WTC11 (cell line): ENCODE data around the gene LARGE1. TPM values are rescaled to one million over a fixed set of nuclear protein-coding genes. Genes with fewer than 3 reads are reported as not detected.

Source experiments
- ATAC-seq: fragments of 200-7000 bp; cut with Tn5 transposase; 2 replicates; pipeline ENCODE4 v1.10.0; 2021; ENCODE audit warnings: mild to moderate bottlenecking, moderate library complexity
- CTCF ChIA-PET: fragments of 300-600 bp; sonication (Branson Sonifier 250); formaldehyde crosslinking; loops from one replicate; lab custom pipeline; 2021; ENCODE audit warnings: antibody characterized with exemption; lab: Charles Lee
- POLR2A ChIA-PET: fragments of 350-600 bp; sonication (Branson Sonifier 250); formaldehyde crosslinking; loops from one replicate; lab custom pipeline; 2021; ENCODE audit warnings: antibody characterized with exemption; lab: Charles Lee
- DNase-seq: peaks from one replicate; pipeline ENCODE4 v3.0.0; 2021; ENCODE audit warnings: low spot score
- H3K27ac Mint-ChIP-seq: 2 replicates; pipeline ENCODE4 v1.8.0; 2021; ENCODE audit warnings: mixed read lengths
- H3K27me3 Mint-ChIP-seq: 2 replicates; pipeline ENCODE4 v1.8.0; 2021; ENCODE audit warnings: low read depth, mild to moderate bottlenecking, moderate library complexity, mixed read lengths
- H3K36me3 Mint-ChIP-seq: 2 replicates; pipeline ENCODE4 v1.8.0; 2021; ENCODE audit warnings: mixed read lengths
- H3K4me1 Mint-ChIP-seq: 2 replicates; pipeline ENCODE4 v1.8.0; 2022; ENCODE audit warnings: mixed read lengths
- H3K4me3 Mint-ChIP-seq: 2 replicates; pipeline ENCODE4 v1.8.0; 2021; ENCODE audit warnings: mild to moderate bottlenecking, moderate library complexity, mixed read lengths
- H3K9me3 Mint-ChIP-seq: 2 replicates; pipeline ENCODE4 v1.8.0; 2021; ENCODE audit warnings: mixed read lengths
- FOXJ3 ChIP-seq: sonication (generic); formaldehyde crosslinking; IDR thresholded peaks from 2 replicates; pipeline ENCODE4 v1.9.0; 2021; ENCODE audit warnings: missing genetic modification reagents, mild to moderate bottlenecking, borderline replicate concordance
- GABPB1 ChIP-seq: sonication (generic); formaldehyde crosslinking; IDR thresholded peaks from 2 replicates; pipeline ENCODE4 v1.8.1; 2023; ENCODE audit warnings: mild to moderate bottlenecking, missing genetic modification reagents
- GRHL2 ChIP-seq: fragments of 250-450 bp; sonication (Bioruptor Pico); IDR thresholded peaks from 2 replicates; pipeline ENCODE4 v1.8.0; 2022; ENCODE audit warnings: mild to moderate bottlenecking, moderate library complexity; ENCODE audit not compliant: insufficient replicate concordance, severe bottlenecking
- JUN ChIP-seq: sonication (generic); formaldehyde crosslinking; IDR thresholded peaks from 2 replicates; pipeline ENCODE4 v1.8.0; 2023; ENCODE audit warnings: mild to moderate bottlenecking, missing genetic modification reagents
- NFATC4 ChIP-seq: fragments of 250-450 bp; sonication (Bioruptor Pico); IDR thresholded peaks from 2 replicates; pipeline ENCODE4 v1.9.0; 2021; ENCODE audit warnings: mild to moderate bottlenecking
- RORB ChIP-seq: fragments of 250-450 bp; sonication (Bioruptor Pico); IDR thresholded peaks from 2 replicates; pipeline ENCODE4 v1.9.0; 2021; ENCODE audit warnings: mild to moderate bottlenecking
- TEAD4 ChIP-seq: sonication (generic); formaldehyde crosslinking; IDR thresholded peaks from 2 replicates; pipeline ENCODE4 v1.8.0; 2022; ENCODE audit warnings: mild to moderate bottlenecking, missing genetic modification reagents
- ZNF138 ChIP-seq: sonication (generic); formaldehyde crosslinking; conservative IDR thresholded peaks from 2 replicates; pipeline ENCODE4 v1.8.1; 2022; ENCODE audit warnings: mild to moderate bottlenecking, moderate library complexity, missing genetic modification reagents
- total RNA-seq: library from RNA; stranded (reverse); gene quantifications from 3 replicates; pipeline ENCODE4 v1.2.3, GENCODE V29; 2021
- TF ChIP-seq, protein P1 (sequence below): sonication (generic); formaldehyde crosslinking; IDR thresholded peaks from 2 replicates; pipeline ENCODE4 v1.8.0; 2023; ENCODE audit warnings: missing genetic modification reagents
- TF ChIP-seq, protein P2 (sequence below): sonication (generic); formaldehyde crosslinking; IDR thresholded peaks from 2 replicates; pipeline ENCODE4 v1.8.0; 2023; ENCODE audit warnings: missing genetic modification reagents, mild to moderate bottlenecking, borderline replicate concordance
- TF ChIP-seq, protein P3 (sequence below): fragments of 250-450 bp; sonication (Bioruptor Pico); IDR thresholded peaks from 2 replicates; pipeline ENCODE4 v1.8.0; 2021; ENCODE audit warnings: mild to moderate bottlenecking
- TF ChIP-seq, protein P4 (sequence below): fragments of 200-600 bp; IDR thresholded peaks from 2 replicates; pipeline ENCODE4 v1.8.0; 2022; ENCODE audit warnings: antibody characterized with exemption
- TF ChIP-seq, protein P5 (sequence below): fragments of 250-450 bp; sonication (Bioruptor Pico); IDR thresholded peaks from 2 replicates; pipeline ENCODE4 v1.9.0; 2021; ENCODE audit warnings: mild to moderate bottlenecking, borderline replicate concordance
- TF ChIP-seq, protein P6 (sequence below): sonication (generic); formaldehyde crosslinking; IDR thresholded peaks from 2 replicates; pipeline ENCODE4 v1.8.1; 2023; ENCODE audit warnings: mild to moderate bottlenecking, missing genetic modification reagents

LARGE1 gene
- total RNA-seq, 1 experiment from 2014 or later: 72.6 TPM

DNA sequence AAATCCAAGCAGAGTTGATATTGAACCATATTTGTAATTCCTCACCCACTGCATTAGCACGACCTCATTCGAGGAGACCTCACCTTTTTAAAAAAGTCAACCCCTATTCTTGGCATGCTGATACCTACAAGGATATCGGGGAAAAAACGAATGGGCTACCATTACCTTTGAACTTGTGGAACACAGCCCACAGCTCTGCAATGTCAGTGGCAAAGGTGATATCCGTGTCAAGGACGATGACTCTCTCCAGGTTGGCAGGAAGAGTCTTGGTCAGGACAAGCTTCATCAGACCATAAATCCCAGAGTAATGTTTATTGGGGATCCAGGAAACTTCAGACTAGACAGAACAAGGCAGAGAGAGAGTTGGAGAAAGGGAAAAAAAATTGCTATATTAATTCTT lies 355.6 kb downstream of the LARGE1 start (continued):
- TF ChIP-seq ZNF138 (CRISPR knock-in tag): no peak
- TF ChIP-seq, protein P1, sequence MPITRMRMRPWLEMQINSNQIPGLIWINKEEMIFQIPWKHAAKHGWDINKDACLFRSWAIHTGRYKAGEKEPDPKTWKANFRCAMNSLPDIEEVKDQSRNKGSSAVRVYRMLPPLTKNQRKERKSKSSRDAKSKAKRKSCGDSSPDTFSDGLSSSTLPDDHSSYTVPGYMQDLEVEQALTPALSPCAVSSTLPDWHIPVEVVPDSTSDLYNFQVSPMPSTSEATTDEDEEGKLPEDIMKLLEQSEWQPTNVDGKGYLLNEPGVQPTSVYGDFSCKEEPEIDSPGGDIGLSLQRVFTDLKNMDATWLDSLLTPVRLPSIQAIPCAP (CRISPR knock-in tag): no peak

DNA sequence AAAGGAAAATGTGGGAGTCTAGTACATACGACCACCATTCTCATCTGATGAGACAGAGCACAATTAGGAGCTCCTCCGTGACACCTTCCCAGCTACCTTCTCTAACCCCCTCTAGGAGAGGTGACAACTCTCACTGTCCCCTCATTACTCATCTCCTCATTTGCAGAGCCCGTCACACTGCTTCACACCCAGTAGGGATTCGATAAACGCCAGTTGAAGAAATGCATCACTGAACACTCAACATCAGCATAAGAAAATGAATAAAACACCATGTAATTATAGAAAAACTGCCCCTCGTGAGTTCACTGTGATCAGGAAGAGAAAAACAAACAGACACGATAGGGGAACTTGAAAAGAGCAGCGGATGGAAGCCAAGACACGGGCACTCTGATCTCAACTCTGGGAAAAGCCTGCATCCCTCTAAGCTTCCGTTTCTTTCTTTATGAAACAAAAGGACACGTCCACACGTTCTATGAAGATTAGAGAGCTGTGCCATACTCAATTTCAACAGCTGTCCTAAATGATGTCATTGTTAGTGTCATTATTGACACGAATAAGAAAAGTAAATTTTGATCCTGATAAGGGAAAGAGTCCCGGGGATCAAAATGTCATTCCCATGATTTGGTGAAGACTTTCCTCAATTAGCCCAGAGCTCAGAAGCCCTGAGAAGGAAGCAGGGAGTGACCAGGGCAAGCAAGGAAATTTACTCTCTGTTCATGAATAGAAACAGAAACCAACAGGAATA lies 356.9 kb downstream of the LARGE1 start:
- H3K27me3 Mint-ChIP-seq: no peaks in the 10 kb centered on the region
- peaks cover 17% of the 10 kb centered on the region for H3K36me3 Mint-ChIP-seq
- no peak overlapping the region for H3K4me3 Mint-ChIP-seq
- ChIA-PET POLR2A (no interaction called here), CTCF (interaction anchor here (0.5 kb wide), 1 partner anchor 33 kb away, joined by 6 read pairs; no protein-coding TSS in a partner anchor)
- H3K27ac Mint-ChIP-seq: 0 out of 2 replicates have a peak overlapping the region, but pooled peaks have one; percentile 2
- no peak for ATAC-seq
- 0 out of 2 replicates have a peak, but pooled peaks cover 4% of the 10 kb centered on the region for H3K9me3 Mint-ChIP-seq
- no peak for DNase-seq
- peaks cover 28% of the 10 kb centered on the region for H3K4me1 Mint-ChIP-seq
- TF ChIP-seq, protein P2, sequence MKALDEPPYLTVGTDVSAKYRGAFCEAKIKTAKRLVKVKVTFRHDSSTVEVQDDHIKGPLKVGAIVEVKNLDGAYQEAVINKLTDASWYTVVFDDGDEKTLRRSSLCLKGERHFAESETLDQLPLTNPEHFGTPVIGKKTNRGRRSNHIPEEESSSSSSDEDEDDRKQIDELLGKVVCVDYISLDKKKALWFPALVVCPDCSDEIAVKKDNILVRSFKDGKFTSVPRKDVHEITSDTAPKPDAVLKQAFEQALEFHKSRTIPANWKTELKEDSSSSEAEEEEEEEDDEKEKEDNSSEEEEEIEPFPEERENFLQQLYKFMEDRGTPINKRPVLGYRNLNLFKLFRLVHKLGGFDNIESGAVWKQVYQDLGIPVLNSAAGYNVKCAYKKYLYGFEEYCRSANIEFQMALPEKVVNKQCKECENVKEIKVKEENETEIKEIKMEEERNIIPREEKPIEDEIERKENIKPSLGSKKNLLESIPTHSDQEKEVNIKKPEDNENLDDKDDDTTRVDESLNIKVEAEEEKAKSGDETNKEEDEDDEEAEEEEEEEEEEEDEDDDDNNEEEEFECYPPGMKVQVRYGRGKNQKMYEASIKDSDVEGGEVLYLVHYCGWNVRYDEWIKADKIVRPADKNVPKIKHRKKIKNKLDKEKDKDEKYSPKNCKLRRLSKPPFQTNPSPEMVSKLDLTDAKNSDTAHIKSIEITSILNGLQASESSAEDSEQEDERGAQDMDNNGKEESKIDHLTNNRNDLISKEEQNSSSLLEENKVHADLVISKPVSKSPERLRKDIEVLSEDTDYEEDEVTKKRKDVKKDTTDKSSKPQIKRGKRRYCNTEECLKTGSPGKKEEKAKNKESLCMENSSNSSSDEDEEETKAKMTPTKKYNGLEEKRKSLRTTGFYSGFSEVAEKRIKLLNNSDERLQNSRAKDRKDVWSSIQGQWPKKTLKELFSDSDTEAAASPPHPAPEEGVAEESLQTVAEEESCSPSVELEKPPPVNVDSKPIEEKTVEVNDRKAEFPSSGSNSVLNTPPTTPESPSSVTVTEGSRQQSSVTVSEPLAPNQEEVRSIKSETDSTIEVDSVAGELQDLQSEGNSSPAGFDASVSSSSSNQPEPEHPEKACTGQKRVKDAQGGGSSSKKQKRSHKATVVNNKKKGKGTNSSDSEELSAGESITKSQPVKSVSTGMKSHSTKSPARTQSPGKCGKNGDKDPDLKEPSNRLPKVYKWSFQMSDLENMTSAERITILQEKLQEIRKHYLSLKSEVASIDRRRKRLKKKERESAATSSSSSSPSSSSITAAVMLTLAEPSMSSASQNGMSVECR: no peak
- TF ChIP-seq JUN (CRISPR knock-in tag) (no peak), RORB (no peak), FOXJ3 (no peak)
- TF ChIP-seq, protein P3, sequence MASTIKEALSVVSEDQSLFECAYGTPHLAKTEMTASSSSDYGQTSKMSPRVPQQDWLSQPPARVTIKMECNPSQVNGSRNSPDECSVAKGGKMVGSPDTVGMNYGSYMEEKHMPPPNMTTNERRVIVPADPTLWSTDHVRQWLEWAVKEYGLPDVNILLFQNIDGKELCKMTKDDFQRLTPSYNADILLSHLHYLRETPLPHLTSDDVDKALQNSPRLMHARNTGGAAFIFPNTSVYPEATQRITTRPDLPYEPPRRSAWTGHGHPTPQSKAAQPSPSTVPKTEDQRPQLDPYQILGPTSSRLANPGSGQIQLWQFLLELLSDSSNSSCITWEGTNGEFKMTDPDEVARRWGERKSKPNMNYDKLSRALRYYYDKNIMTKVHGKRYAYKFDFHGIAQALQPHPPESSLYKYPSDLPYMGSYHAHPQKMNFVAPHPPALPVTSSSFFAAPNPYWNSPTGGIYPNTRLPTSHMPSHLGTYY (CRISPR knock-in tag): no peak
- TF ChIP-seq, protein P4, sequence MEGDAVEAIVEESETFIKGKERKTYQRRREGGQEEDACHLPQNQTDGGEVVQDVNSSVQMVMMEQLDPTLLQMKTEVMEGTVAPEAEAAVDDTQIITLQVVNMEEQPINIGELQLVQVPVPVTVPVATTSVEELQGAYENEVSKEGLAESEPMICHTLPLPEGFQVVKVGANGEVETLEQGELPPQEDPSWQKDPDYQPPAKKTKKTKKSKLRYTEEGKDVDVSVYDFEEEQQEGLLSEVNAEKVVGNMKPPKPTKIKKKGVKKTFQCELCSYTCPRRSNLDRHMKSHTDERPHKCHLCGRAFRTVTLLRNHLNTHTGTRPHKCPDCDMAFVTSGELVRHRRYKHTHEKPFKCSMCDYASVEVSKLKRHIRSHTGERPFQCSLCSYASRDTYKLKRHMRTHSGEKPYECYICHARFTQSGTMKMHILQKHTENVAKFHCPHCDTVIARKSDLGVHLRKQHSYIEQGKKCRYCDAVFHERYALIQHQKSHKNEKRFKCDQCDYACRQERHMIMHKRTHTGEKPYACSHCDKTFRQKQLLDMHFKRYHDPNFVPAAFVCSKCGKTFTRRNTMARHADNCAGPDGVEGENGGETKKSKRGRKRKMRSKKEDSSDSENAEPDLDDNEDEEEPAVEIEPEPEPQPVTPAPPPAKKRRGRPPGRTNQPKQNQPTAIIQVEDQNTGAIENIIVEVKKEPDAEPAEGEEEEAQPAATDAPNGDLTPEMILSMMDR: no peak
- TF ChIP-seq, protein P5, sequence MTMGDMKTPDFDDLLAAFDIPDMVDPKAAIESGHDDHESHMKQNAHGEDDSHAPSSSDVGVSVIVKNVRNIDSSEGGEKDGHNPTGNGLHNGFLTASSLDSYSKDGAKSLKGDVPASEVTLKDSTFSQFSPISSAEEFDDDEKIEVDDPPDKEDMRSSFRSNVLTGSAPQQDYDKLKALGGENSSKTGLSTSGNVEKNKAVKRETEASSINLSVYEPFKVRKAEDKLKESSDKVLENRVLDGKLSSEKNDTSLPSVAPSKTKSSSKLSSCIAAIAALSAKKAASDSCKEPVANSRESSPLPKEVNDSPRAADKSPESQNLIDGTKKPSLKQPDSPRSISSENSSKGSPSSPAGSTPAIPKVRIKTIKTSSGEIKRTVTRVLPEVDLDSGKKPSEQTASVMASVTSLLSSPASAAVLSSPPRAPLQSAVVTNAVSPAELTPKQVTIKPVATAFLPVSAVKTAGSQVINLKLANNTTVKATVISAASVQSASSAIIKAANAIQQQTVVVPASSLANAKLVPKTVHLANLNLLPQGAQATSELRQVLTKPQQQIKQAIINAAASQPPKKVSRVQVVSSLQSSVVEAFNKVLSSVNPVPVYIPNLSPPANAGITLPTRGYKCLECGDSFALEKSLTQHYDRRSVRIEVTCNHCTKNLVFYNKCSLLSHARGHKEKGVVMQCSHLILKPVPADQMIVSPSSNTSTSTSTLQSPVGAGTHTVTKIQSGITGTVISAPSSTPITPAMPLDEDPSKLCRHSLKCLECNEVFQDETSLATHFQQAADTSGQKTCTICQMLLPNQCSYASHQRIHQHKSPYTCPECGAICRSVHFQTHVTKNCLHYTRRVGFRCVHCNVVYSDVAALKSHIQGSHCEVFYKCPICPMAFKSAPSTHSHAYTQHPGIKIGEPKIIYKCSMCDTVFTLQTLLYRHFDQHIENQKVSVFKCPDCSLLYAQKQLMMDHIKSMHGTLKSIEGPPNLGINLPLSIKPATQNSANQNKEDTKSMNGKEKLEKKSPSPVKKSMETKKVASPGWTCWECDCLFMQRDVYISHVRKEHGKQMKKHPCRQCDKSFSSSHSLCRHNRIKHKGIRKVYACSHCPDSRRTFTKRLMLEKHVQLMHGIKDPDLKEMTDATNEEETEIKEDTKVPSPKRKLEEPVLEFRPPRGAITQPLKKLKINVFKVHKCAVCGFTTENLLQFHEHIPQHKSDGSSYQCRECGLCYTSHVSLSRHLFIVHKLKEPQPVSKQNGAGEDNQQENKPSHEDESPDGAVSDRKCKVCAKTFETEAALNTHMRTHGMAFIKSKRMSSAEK: no peak

DNA sequence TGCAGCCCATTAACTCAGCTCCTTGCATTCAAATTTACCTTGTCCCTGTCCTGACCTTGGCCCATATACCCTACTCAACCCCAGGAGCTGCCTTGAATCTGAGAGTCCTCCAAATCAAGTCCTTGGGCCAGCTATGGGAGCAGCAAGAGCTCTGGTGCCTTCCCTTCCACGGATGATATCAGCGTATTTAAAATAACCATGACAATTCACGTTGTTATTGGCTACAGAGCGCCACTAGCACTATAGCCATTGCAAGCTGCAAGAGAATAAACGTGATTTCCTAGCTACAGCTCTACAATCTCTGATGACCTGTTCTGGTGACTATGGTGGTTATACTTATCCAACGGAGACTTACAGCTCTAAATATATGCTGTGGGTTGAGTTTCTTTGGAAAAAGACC lies 357.8 kb downstream of the LARGE1 start:
- DNase-seq (no peak), ATAC-seq (no peak)
- Mint-ChIP-seq H3K9me3 (0 out of 2 replicates have a peak, but pooled peaks cover 4% of the 10 kb centered on the region), H3K36me3 (peaks cover 14% of the 10 kb centered on the region), H3K27ac (no peak overlapping the region), H3K27me3 (no peaks in the 10 kb centered on the region), H3K4me1 (peaks cover 20% of the 10 kb centered on the region), H3K4me3 (no peak overlapping the region)
- ChIA-PET POLR2A (no interaction called here), CTCF (no interaction called here)
- TF ChIP-seq GRHL2 (CRISPR knock-in tag) (no peak), GABPB1 (no peak), NFATC4 (no peak), JUN (CRISPR knock-in tag) (no peak), TEAD4 (CRISPR knock-in tag) (no peak)
- TF ChIP-seq, protein P4: no peak
- TF ChIP-seq, protein P6, sequence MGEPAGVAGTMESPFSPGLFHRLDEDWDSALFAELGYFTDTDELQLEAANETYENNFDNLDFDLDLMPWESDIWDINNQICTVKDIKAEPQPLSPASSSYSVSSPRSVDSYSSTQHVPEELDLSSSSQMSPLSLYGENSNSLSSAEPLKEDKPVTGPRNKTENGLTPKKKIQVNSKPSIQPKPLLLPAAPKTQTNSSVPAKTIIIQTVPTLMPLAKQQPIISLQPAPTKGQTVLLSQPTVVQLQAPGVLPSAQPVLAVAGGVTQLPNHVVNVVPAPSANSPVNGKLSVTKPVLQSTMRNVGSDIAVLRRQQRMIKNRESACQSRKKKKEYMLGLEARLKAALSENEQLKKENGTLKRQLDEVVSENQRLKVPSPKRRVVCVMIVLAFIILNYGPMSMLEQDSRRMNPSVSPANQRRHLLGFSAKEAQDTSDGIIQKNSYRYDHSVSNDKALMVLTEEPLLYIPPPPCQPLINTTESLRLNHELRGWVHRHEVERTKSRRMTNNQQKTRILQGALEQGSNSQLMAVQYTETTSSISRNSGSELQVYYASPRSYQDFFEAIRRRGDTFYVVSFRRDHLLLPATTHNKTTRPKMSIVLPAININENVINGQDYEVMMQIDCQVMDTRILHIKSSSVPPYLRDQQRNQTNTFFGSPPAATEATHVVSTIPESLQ: no peak
